Epithelial cell of proximal tubule (primary cell): ENCODE measurements around the gene RAB8A. TPM values are rescaled to one million over a fixed set of nuclear protein-coding genes. Genes with fewer than 3 reads are reported as not detected.
"Not testable (repeated sequence)": the region's sequence is repeated elsewhere in the genome, so short reads cannot be mapped to it uniquely, and the experiment has no call there.

Source experiments
- DNase-seq: peaks from one replicate; pipeline ENCODE4 v3.0.0-alpha.2; 2011; ENCODE audit warnings: low read depth
- H3K4me3 ChIP-seq: 2 replicates; pipeline ENCODE4 v1.5.1; 2011; ENCODE audit warnings: low read depth, mild to moderate bottlenecking, low read length
- CTCF ChIP-seq: conservative IDR thresholded peaks from 2 replicates; pipeline ENCODE4 v1.5.1; 2012; ENCODE audit warnings: low read depth, mild to moderate bottlenecking, low read length
- total RNA-seq: library from RNA; depleted of rRNA; stranded (reverse); fragments of >200 nt; gene quantifications from 2 replicates; pipeline ENCODE4 v1.2.3, GENCODE V29; 2015

RAB8A gene
- total RNA-seq, 1 donor from 2014 or later, result 62.4 TPM

GRCh38 chr19:16164222-16164890 lies 52.7 kb downstream of the RAB8A start:
- no peak for DNase-seq
- no peak overlapping the region for H3K4me3 ChIP-seq
- no peak for TF ChIP-seq CTCF

DNA sequence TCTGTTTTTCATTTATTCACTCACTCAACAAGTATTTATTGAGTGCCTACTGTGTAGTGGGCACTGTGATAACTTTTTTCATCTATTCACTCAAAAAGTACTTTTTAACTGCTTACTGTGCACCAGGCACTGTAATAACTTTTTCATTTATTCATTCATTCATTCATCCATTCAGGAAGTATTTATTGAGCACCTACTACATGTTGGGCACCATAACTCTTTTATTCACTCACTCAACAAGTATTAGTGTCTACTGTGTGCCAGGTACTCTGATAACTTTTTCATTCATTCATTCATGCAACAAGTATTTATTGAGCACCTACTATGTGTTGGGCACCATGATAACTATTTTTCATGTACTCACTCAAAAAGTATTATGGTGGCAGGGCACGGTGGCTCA lies 54.7 kb downstream of the RAB8A start:
- no peak for TF ChIP-seq CTCF
- no peak for DNase-seq
- no peak overlapping the region for H3K4me3 ChIP-seq

GRCh38 chr19:16167055-16167454 lies 55.4 kb downstream of the RAB8A start:
- no peak for DNase-seq
- H3K4me3 ChIP-seq, result no peak overlapping the region
- no peak for TF ChIP-seq CTCF

DNA sequence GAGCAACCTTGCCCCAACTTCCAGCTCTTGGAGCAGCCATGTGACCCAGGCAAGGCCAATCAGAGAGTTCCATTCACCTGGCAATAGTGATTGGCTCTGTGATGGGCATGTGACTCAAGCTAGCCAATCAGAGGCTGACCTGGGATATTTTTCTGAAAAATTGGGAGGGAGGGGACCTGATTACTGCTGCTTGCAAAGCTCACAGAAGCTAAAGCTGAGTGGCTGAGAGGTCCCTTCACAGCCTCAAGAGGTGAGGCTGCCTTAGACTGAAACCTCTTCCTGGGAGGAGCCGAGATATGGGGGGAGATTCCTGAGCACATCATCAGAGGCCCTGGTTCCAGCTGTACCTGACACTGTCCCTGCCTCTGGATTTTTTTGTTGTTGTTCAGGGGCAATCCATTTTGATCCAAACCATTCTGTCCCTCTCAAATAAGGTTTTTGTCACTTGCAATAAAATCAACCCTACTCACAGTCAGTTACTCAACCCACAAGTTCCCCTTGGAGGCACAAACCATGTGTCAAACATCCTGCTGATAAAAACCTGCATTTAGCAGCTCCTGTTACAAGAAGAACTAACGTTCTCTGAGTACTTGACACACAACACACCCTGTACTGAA lies 56.9 kb downstream of the RAB8A start:
- no peak overlapping the region for H3K4me3 ChIP-seq
- no peak for TF ChIP-seq CTCF
- no peak for DNase-seq

DNA sequence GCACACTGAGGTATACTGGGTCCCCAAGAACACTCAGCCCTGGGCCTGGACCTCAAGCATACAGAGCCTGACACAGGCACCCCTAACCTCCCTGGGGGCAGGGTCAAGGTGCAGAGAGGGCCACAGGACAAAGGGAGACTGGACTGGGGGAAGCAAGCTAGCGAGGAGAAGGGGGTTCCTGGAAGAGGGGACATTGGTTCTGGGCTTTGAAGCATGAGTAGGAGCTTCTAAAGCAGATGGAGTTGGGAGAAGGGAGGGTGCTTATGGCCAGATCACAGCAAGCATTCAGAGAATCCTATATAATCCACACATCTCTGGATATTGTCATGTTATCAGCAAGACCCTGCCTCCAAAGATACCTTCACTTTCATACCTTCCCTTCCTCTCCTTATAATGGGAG lies 58.4 kb downstream of the RAB8A start:
- no peak for TF ChIP-seq CTCF
- no peak for DNase-seq

GRCh38 chr19:16175954-16176353 lies 64.3 kb downstream of the RAB8A start:
- DNase-seq, result no peak
- no peak for TF ChIP-seq CTCF
- no peak overlapping the region for H3K4me3 ChIP-seq

More for the DNA sequence above, 58.4 kb downstream of the RAB8A start:
- H3K4me3 ChIP-seq, result no peak overlapping the region

GRCh38 chr19:16178866-16179265 lies 67.2 kb downstream of the RAB8A start:
- not testable (repeated sequence) for DNase-seq, H3K4me3 ChIP-seq
